HepG2 (cell line): Measurements from ENCODE around the gene CNOT1. TPM values are rescaled to one million over a fixed set of nuclear protein-coding genes. Genes with fewer than 3 reads are reported as not detected.
A peak's percentile ranks its signal among the peaks of the same experiment; 100 is the strongest.

Experiments
- ATAC-seq: fragments of 200-7000 bp; cut with Tn5 transposase; 3 replicates; pipeline ENCODE4 v1.9.1; 2020; ENCODE audit warnings: mild to moderate bottlenecking, moderate library complexity
- BruUV-seq: library from RNA; stranded (reverse); fragments of 400-500 nt; replicated peaks from 2 replicates; lab custom pipeline; 2021; lab: Mats Ljungman, UMichigan
- CTCF ChIA-PET: fragments of 300-600 bp; formaldehyde crosslinking; extraction: SDS; loops from one replicate; lab custom pipeline; 2021; ENCODE audit warnings: low total read pairs, inconsistent platforms, low intra/inter-chr PET ratio; lab: Yijun Ruan, JAX
- POLR2A ChIA-PET: fragments of 350-600 bp; sonication (Branson Sonifier 250); formaldehyde crosslinking; loops from one replicate; lab custom pipeline; 2020; ENCODE audit warnings: antibody characterized with exemption, inconsistent platforms; lab: Yijun Ruan, JAX
- DNase-seq: peaks from one replicate; pipeline ENCODE4 v3.0.0-alpha.2; 2015; ENCODE audit warnings: low spot score
- FAIRE-seq: peaks from 3 replicates; lab custom pipeline; 2011; peaks lifted over from hg19 to GRCh38; lab: Jason Lieb, UNC
- H2AFZ ChIP-seq: one replicate; pipeline ENCODE4 v1.6.1; 2011; ENCODE audit warnings: low read length, inconsistent platforms
- H3K27ac ChIP-seq: fragments of 300-600 bp; 3 replicates; pipeline ENCODE4 v1.8.0; 2011; ENCODE audit warnings: mixed run types, mild to moderate bottlenecking, mixed read lengths, low read length, inconsistent platforms; ENCODE audit not compliant: insufficient read depth; ENCODE audit errors: extremely low read length
- H3K27me3 ChIP-seq, 2 experiments: fragments of 200-600 bp in 1 of 2; 2 replicates in 1 of 2; 3 replicates in 1 of 2; pipeline versions ENCODE4 v1.6.0 to v1.8.0; 2011; ENCODE audit warnings: low read length in 2 of 2, mild to moderate bottlenecking in 2 of 2, moderate library complexity in 2 of 2, inconsistent platforms in 1 of 2; ENCODE audit not compliant: insufficient read depth in 2 of 2, control insufficient read depth in 1 of 2
- H3K36me3 ChIP-seq, 2 experiments: fragments of 200-600 bp in 1 of 2; replicated peaks in 1 of 2; 2 replicates in 1 of 2; 3 replicates in 1 of 2; pipeline versions ENCODE4 v1.5.1 to v1.8.0; 2011; ENCODE audit warnings: low read length in 2 of 2, inconsistent platforms in 1 of 2; ENCODE audit not compliant: insufficient read depth in 2 of 2, control insufficient read depth in 1 of 2
- H3K4me1 ChIP-seq: 2 replicates; pipeline ENCODE4 v1.5.1; 2012; ENCODE audit warnings: low read length, inconsistent platforms; ENCODE audit not compliant: insufficient read depth
- H3K4me2 ChIP-seq: 2 replicates; pipeline ENCODE4 v1.6.0; 2011; ENCODE audit warnings: low read depth, low read length, inconsistent platforms
- H3K4me3 ChIP-seq, 3 experiments: fragments of 200-600 bp in 1 of 3; sonication (generic), shearing (Covaris generic) in 1 of 3; replicated peaks in 1 of 3; 2 replicates each; pipeline ENCODE4 v1.5.1; 2011 to 2016; ENCODE audit warnings: low read length in 3 of 3, inconsistent platforms in 2 of 3, low read depth in 2 of 3, mild to moderate bottlenecking in 2 of 3, control low read depth in 1 of 3, mixed read lengths in 1 of 3; ENCODE audit not compliant: insufficient read depth in 1 of 3
- H3K79me2 ChIP-seq: one replicate; pipeline ENCODE4 v1.6.1; 2011; ENCODE audit warnings: low read length, inconsistent platforms; ENCODE audit not compliant: insufficient read depth
- H3K9ac ChIP-seq: 2 replicates; pipeline ENCODE4 v1.6.0; 2011; ENCODE audit warnings: mild to moderate bottlenecking, low read depth, low read length, inconsistent platforms; ENCODE audit not compliant: insufficient read depth
- H3K9me3 ChIP-seq: 2 replicates; pipeline ENCODE4 v1.5.1; 2012; ENCODE audit warnings: mild to moderate bottlenecking, low read length
- H4K20me1 ChIP-seq: 2 replicates; pipeline ENCODE4 v1.6.0; 2011; ENCODE audit warnings: inconsistent platforms, mild to moderate bottlenecking, low read length, moderate library complexity; ENCODE audit not compliant: insufficient read depth
- CAMTA2 ChIP-seq: sonication (generic); formaldehyde crosslinking; IDR thresholded peaks from 2 replicates; pipeline ENCODE4 v1.4.0; 2020; ENCODE audit warnings: mild to moderate bottlenecking, missing genetic modification reagents, borderline replicate concordance
- KDM1A ChIP-seq: IDR thresholded peaks from 2 replicates; pipeline ENCODE4 v1.6.1; 2016; ENCODE audit warnings: missing compliant biosample characterization
- KLF11 ChIP-seq: IDR thresholded peaks from 2 replicates; pipeline ENCODE4 v1.6.1; 2016; ENCODE audit warnings: missing compliant biosample characterization
- NFATC3 ChIP-seq: sonication (generic); formaldehyde crosslinking; IDR thresholded peaks from 2 replicates; pipeline ENCODE4 v1.5.1; 2020; ENCODE audit warnings: mild to moderate bottlenecking, missing genetic modification reagents
- POLR2AphosphoS2 ChIP-seq: IDR thresholded peaks from 2 replicates; pipeline ENCODE4 v1.6.1; 2011; ENCODE audit warnings: low read depth, low read length, improper control_type of control experiment
- RBM22 ChIP-seq: fragments of 200-400 bp; formaldehyde crosslinking; optimal IDR thresholded peaks from 2 replicates; pipeline ENCODE3; 2017; ENCODE audit warnings: mild to moderate bottlenecking, low read length, moderate library complexity
- RNF2 ChIP-seq: fragments of 450-650 bp; conservative IDR thresholded peaks from 2 replicates; pipeline ENCODE4 v1.6.1; 2016; ENCODE audit warnings: low read depth
- ZFY ChIP-seq: sonication (generic); formaldehyde crosslinking; IDR thresholded peaks from 2 replicates; pipeline ENCODE4 v1.4.0; 2020; ENCODE audit warnings: missing genetic modification reagents
- ZNF556 ChIP-seq: sonication (generic); formaldehyde crosslinking; IDR thresholded peaks from 2 replicates; pipeline ENCODE4 v1.4.0; 2020; ENCODE audit warnings: mild to moderate bottlenecking, missing genetic modification reagents, borderline replicate concordance
- ZNF572 ChIP-seq: sonication (generic); formaldehyde crosslinking; IDR thresholded peaks from 2 replicates; pipeline ENCODE4 v1.5.1; 2020; ENCODE audit warnings: mild to moderate bottlenecking, missing genetic modification reagents
- WGBS: methylation state at CpG from one replicate; pipeline ENCODE4 v1.1.6; 2017; ENCODE audit warnings: low lambda C conversion rate; 5-methylcytosine and 5-hydroxymethylcytosine counted together
- in situ Hi-C: cut with HindIII; loops from 2 replicates; pipeline ENCODE4 v1.10.0; 2017; ENCODE audit warnings: low pct_unique_long_range_greater_than_20kb; ENCODE audit not compliant: extremely low pct_ligation_motif_present
- intact Hi-C: fragments of 100-400 bp; cut with micrococcal nuclease; formaldehyde crosslinking; loops from one replicate; pipeline ENCODE4 v1.10.0; 2022; ENCODE audit not compliant: unreplicated experiment
- polyA plus RNA-seq, 8 experiments: library from polyadenylated mRNA; depleted of rRNA in 3 of 8; stranded (reverse) in 7 of 8; unstranded in 1 of 8; fragments of >200 nt; fragmentation: Illumina TruSeq in 4 of 8; extraction: Trizol in 4 of 8; gene quantifications; 2 replicates each; pipeline versions ENCODE4 v1.2.1 to v1.2.3, GENCODE V29; 2011 to 2016; ENCODE audit warnings: low read depth in 4 of 8, missing spikeins in 1 of 8, mixed read lengths in 1 of 8; ENCODE audit not compliant: insufficient read depth in 1 of 8
- total RNA-seq, 5 experiments: library from RNA; depleted of rRNA; stranded (reverse); fragments of >200 nt; fragmentation: Illumina TruSeq; extraction: Trizol; gene quantifications; 2 replicates each; pipeline ENCODE4 v1.2.3, GENCODE V29; 2016; ENCODE audit warnings: low read depth in 1 of 5
- TF ChIP-seq, protein P1 (sequence below): IDR thresholded peaks from 2 replicates; pipeline ENCODE4 v1.6.1; 2012; ENCODE audit warnings: inconsistent platforms
- TF ChIP-seq, protein P2 (sequence below): sonication (generic); formaldehyde crosslinking; IDR thresholded peaks from 2 replicates; pipeline ENCODE4 v1.4.0; 2020; ENCODE audit warnings: mild to moderate bottlenecking, missing genetic modification reagents, borderline replicate concordance
- TF ChIP-seq, protein P3 (sequence below): sonication (generic); formaldehyde crosslinking; IDR thresholded peaks from 2 replicates; pipeline ENCODE4 v1.8.1; 2022; ENCODE audit warnings: low read depth, mild to moderate bottlenecking, missing genetic modification reagents
- TF ChIP-seq, protein P4 (sequence below): sonication (generic); formaldehyde crosslinking; IDR thresholded peaks from 2 replicates; pipeline ENCODE4 v1.5.0; 2020; ENCODE audit warnings: missing genetic modification reagents

CNOT1 gene
- total and polyA plus RNA-seq, 2 of the 13 experiments (the other 11 are each of a cell fraction or from before 2014, with no cell fraction given), result 188 to 232 TPM

DNA sequence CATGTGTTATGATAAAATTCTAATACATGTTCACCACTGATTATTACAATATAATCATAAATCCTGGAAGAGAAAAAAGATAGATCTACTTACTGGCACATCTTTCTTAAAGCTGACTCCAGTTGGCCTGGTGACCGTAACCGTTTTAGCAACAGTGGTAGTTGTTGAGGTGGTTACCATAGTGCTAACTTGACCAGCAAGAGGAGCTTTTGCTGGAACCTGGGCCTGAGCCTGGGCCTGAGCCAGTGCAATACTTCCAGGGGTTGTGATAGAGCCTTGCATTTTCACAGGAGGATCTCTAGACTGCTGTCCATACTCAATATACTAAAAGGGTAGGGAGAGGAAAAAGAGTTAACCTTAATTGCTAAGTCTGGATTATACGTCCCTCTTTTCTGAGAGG lies 78.1 kb downstream of the CNOT1 start:
- intact Hi-C loops, result no loop called here
- in situ Hi-C loops, result no loop called here
- 98% methylated on average over 3 of the region's 3 CpGs for WGBS
- Histone ChIP-seq H3K4me1 (no peaks in the 10 kb centered on the region), H3K36me3 (peaks cover 32 to 97% of the 10 kb centered on the region in 2 experiments), H2AFZ (no peak overlapping the region), H3K27me3 (no peaks in the 10 kb centered on the region), H3K27ac (no peak overlapping the region), H3K4me3 (no peak overlapping the region), H4K20me1 (no peaks in the 10 kb centered on the region), H3K4me2 (no peak overlapping the region), H3K9ac (no peak overlapping the region), H3K79me2 (no peaks in the 10 kb centered on the region), H3K9me3 (no peaks in the 10 kb centered on the region)
- FAIRE-seq (no peak), ATAC-seq (no peak; the same call in 2 of the 3 replicates), DNase-seq (no peak)
- ChIA-PET POLR2A (interaction anchor here (1.1 kb wide), 1 partner anchor 36 kb away, joined by 3 read pairs; no protein-coding TSS in a partner anchor), CTCF (no interaction called here)
- TF ChIP-seq KDM1A (CRISPR knock-in tag), result no peak
- no peak for TF ChIP-seq KLF11 (CRISPR knock-in tag)
- TF ChIP-seq RBM22, result peak; percentile 53
- no TSS peak for BruUV-seq

DNA sequence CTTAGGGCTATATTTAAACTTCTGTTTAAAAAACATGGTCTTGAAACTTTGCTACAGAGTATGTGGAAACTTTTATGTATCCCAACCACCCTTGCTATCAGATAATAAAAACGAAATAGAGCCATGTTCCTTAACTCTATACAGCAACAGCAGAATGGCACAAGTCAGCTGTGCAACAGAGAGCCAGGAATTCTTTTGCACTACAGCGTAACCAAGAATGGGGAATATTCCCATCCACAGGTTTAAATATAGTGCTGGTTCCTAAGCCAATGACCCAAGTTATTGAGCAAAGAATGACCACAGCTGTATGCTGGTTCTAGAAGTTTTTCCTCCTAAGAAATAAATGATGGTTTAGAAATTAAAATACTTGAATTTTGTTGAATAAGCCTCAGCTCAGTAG lies 81.2 kb downstream of the CNOT1 start:
- intact Hi-C loops, result loop anchor here (5.0 kb wide), 1 partner anchor 34 kb away; no protein-coding TSS in a partner anchor
- ATAC-seq, result no peak
- TF ChIP-seq, protein P1, sequence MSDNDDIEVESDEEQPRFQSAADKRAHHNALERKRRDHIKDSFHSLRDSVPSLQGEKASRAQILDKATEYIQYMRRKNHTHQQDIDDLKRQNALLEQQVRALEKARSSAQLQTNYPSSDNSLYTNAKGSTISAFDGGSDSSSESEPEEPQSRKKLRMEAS, result no peak
- TF ChIP-seq ZNF556 (no peak), POLR2AphosphoS2 (no peak), ZFY (no peak), NFATC3 (no peak), CAMTA2 (CRISPR knock-in tag) (no peak), RNF2 (no peak), ZNF572 (CRISPR knock-in tag) (no peak)
- TF ChIP-seq, protein P2, sequence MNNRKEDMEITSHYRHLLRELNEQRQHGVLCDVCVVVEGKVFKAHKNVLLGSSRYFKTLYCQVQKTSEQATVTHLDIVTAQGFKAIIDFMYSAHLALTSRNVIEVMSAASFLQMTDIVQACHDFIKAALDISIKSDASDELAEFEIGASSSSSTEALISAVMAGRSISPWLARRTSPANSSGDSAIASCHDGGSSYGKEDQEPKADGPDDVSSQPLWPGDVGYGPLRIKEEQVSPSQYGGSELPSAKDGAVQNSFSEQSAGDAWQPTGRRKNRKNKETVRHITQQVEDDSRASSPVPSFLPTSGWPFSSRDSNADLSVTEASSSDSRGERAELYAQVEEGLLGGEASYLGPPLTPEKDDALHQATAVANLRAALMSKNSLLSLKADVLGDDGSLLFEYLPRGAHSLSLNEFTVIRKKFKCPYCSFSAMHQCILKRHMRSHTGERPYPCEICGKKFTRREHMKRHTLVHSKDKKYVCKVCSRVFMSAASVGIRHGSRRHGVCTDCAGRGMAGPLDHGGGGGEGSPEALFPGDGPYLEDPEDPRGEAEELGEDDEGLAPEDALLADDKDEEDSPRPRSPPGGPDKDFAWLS (CRISPR knock-in tag), result no peak
- TF ChIP-seq, protein P3, sequence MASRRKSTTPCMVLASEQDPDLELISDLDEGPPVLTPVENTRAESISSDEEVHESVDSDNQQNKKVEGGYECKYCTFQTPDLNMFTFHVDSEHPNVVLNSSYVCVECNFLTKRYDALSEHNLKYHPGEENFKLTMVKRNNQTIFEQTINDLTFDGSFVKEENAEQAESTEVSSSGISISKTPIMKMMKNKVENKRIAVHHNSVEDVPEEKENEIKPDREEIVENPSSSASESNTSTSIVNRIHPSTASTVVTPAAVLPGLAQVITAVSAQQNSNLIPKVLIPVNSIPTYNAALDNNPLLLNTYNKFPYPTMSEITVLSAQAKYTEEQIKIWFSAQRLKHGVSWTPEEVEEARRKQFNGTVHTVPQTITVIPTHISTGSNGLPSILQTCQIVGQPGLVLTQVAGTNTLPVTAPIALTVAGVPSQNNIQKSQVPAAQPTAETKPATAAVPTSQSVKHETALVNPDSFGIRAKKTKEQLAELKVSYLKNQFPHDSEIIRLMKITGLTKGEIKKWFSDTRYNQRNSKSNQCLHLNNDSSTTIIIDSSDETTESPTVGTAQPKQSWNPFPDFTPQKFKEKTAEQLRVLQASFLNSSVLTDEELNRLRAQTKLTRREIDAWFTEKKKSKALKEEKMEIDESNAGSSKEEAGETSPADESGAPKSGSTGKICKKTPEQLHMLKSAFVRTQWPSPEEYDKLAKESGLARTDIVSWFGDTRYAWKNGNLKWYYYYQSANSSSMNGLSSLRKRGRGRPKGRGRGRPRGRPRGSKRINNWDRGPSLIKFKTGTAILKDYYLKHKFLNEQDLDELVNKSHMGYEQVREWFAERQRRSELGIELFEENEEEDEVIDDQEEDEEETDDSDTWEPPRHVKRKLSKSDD (CRISPR knock-in tag), result no peak
- TF ChIP-seq, protein P4, sequence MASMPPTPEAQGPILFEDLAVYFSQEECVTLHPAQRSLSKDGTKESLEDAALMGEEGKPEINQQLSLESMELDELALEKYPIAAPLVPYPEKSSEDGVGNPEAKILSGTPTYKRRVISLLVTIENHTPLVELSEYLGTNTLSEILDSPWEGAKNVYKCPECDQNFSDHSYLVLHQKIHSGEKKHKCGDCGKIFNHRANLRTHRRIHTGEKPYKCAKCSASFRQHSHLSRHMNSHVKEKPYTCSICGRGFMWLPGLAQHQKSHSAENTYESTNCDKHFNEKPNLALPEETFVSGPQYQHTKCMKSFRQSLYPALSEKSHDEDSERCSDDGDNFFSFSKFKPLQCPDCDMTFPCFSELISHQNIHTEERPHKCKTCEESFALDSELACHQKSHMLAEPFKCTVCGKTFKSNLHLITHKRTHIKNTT, result no peak

More for the DNA sequence above, 81.2 kb downstream of the CNOT1 start:
- ChIA-PET POLR2A (interaction anchor here (0.8 kb wide), 1 partner anchor 9 kb away, joined by 4 read pairs; no protein-coding TSS in a partner anchor), CTCF (no interaction called here)
- Histone ChIP-seq H4K20me1 (0 out of 2 replicates have a peak, but pooled peaks cover 3% of the 10 kb centered on the region), H2AFZ (no peak overlapping the region), H3K9ac (no peak overlapping the region), H3K4me3 (no peak overlapping the region), H3K4me1 (no peaks in the 10 kb centered on the region), H3K9me3 (no peaks in the 10 kb centered on the region), H3K4me2 (no peak overlapping the region), H3K27ac (no peak overlapping the region), H3K27me3 (no peaks in the 10 kb centered on the region), H3K79me2 (no peaks in the 10 kb centered on the region), H3K36me3 (peaks cover 35 to 97% of the 10 kb centered on the region in 2 experiments)
- WGBS, result 92% methylated on average over 2 of the region's 2 CpGs
- BruUV-seq, result no TSS peak
- DNase-seq (no peak), FAIRE-seq (no peak)
- in situ Hi-C loops, result no loop called here
